A673 (cell line): ENCODE results near the gene GALR1.

Experiments
- CTCF ChIP-seq: fragments of 300-800, 200-600 bp; sonication (generic); conservative IDR thresholded peaks from 2 replicates; pipeline ENCODE4 v1.5.1; 2017; ENCODE audit warnings: low read depth, mild to moderate bottlenecking, antibody characterized with exemption, low read length, moderate library complexity, mixed read lengths
- EZH2 ChIP-seq: fragments of 200-600 bp; sonication (generic); IDR thresholded peaks from 2 replicates; pipeline ENCODE4 v1.6.1; 2017; ENCODE audit warnings: borderline replicate concordance, low read depth, mild to moderate bottlenecking, mixed read lengths, antibody characterized with exemption, low read length; ENCODE audit not compliant: poor library complexity, severe bottlenecking

- TF ChIP-seq EZH2 (no peak), CTCF (no peak)
Observed at GRCh38 chr18:77205769-77206168, 43.9 kb upstream of the GALR1 start.
